Stomach (tissue), 4 donors: ENCODE data around the gene SGMS1.

ENCODE experiments used
- EP300 ChIP-seq: sonication (generic); formaldehyde crosslinking; IDR thresholded peaks from one replicate; pipeline ENCODE4 v1.6.1; 2017; ENCODE audit warnings: antibody characterized with exemption
- POLR2A ChIP-seq, 4 donors: fragments of 450-650 bp; IDR thresholded peaks; one replicate each; pipeline ENCODE4 v1.6.1; 2016; ENCODE audit warnings: antibody characterized with exemption in 4 of 4, control low read depth in 2 of 4, mild to moderate bottlenecking in 1 of 4, moderate library complexity in 1 of 4
- POLR2AphosphoS5 ChIP-seq, 3 donors: sonication (generic); formaldehyde crosslinking; IDR thresholded peaks; one replicate each; pipeline ENCODE4 v1.6.1; 2016; ENCODE audit warnings: antibody characterized with exemption in 3 of 3
- TF ChIP-seq, protein P1 (sequence below), 7 experiments: fragments of 450-650 bp in 4 of 7; fragments of 200-600 bp in 3 of 7; sonication (generic) in 3 of 7; IDR thresholded peaks; one replicate each; pipeline ENCODE4 v1.5.1; 2016 to 2019; ENCODE audit warnings: antibody characterized with exemption in 7 of 7, control low read depth in 2 of 7, mild to moderate bottlenecking in 1 of 7

DNA sequence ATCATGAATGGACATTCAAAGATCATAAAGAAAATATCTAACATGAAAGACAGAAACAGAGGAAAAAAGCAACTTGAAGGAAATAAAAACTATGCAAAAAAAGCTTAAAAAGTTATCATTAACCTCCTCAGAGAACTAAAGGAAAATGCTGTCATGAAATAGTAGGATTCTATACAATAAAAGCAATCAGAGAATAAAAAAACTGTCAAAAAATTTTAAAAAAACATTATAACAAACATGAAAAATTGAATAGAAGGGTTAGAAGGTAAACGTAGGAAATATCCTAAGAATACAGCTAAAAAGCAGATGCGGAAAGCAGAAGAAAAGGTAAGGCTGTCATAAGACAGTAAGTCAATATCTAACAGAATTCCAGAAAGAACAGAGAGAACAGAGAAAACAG, 44.8 kb downstream of the SGMS1 start:
- TF ChIP-seq POLR2AphosphoS5 (IDR thresholded peaks at IDR 0.05), result no peak
- no peak for TF ChIP-seq POLR2A (IDR thresholded peaks at IDR 0.05)
- TF ChIP-seq, protein P1, sequence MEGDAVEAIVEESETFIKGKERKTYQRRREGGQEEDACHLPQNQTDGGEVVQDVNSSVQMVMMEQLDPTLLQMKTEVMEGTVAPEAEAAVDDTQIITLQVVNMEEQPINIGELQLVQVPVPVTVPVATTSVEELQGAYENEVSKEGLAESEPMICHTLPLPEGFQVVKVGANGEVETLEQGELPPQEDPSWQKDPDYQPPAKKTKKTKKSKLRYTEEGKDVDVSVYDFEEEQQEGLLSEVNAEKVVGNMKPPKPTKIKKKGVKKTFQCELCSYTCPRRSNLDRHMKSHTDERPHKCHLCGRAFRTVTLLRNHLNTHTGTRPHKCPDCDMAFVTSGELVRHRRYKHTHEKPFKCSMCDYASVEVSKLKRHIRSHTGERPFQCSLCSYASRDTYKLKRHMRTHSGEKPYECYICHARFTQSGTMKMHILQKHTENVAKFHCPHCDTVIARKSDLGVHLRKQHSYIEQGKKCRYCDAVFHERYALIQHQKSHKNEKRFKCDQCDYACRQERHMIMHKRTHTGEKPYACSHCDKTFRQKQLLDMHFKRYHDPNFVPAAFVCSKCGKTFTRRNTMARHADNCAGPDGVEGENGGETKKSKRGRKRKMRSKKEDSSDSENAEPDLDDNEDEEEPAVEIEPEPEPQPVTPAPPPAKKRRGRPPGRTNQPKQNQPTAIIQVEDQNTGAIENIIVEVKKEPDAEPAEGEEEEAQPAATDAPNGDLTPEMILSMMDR (IDR thresholded peaks at IDR 0.05), result no peak
- TF ChIP-seq EP300, result no peak
